ENCODE results near the gene CCDC148. TPM values are rescaled to one million over a fixed set of nuclear protein-coding genes. Genes with fewer than 3 reads are reported as not detected.
"Not testable (repeated sequence)": the region's sequence is repeated elsewhere in the genome, so short reads cannot be mapped to it uniquely, and the experiment has no call there.

CCDC148 gene
- total RNA-seq, 1 donor from 2014 or later, result 2.4 TPM

DNA sequence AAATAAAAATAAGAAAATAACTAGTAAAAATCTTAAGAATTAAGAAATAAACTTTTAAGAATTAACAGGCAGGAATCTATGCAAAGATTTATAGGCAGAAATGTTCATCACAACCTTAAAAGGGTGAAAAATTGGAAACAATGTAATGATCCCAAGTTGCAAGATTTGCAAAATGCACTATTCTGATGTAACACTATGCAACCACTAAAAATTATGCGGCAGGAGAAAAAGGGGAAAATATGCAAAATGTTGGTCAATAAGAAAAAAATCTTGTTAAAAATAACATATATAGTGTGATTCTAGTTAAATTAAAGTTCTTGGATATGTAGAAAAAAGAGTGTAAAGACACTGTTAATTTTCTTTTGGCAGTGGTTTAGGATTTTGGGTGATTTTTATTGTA is 222.1 kb downstream of the CCDC148 start:
- no peaks in the 10 kb centered on the region for H3K27me3 ChIP-seq (ENCODE audit: insufficient read depth, low read length)
- no peak overlapping the region for H3K9ac ChIP-seq (ENCODE audit: low read length)
- Mint-ChIP-seq H3K36me3 (ENCODE audit: low read depth, unreplicated experiment) (no peaks in the 10 kb centered on the region), H3K4me1 (ENCODE audit: low read depth, unreplicated experiment) (peaks cover 5% of the 10 kb centered on the region), H3K4me3 (ENCODE audit: unreplicated experiment) (no peak overlapping the region), H3K9me3 (ENCODE audit: unreplicated experiment) (no peaks in the 10 kb centered on the region), H3K27me3 (ENCODE audit: low read depth, unreplicated experiment) (no peaks in the 10 kb centered on the region), H3K27ac (ENCODE audit: unreplicated experiment) (no peak overlapping the region)
- H3K36me3 ChIP-seq (ENCODE audit: insufficient read depth, low read length), result no peaks in the 10 kb centered on the region
- no peak overlapping the region for H3K4me3 ChIP-seq (ENCODE audit: insufficient read depth, low read depth, low read length)
- H3K79me2 ChIP-seq (ENCODE audit: insufficient read depth, low read length), result no peaks in the 10 kb centered on the region
- H3K4me1 ChIP-seq (ENCODE audit: insufficient read depth, low read length), result no peaks in the 10 kb centered on the region
- H3K27ac ChIP-seq (ENCODE audit: low read depth, low read length), result no peak overlapping the region
- DNase-seq (ENCODE audit: low read depth) (no peak), FAIRE-seq (no peak)
- H3K9me3 ChIP-seq (ENCODE audit: insufficient read depth, low read depth, low read length), result no peaks in the 10 kb centered on the region
- no peaks in the 10 kb centered on the region for H4K20me1 ChIP-seq (ENCODE audit: insufficient read depth, low read length)
- no peak overlapping the region for H3K4me2 ChIP-seq (ENCODE audit: low read length)
- TF ChIP-seq EZH2 (IDR thresholded peaks at IDR 0.05; ENCODE audit: insufficient read depth, low read length), result no peak
- TF ChIP-seq, protein P1, sequence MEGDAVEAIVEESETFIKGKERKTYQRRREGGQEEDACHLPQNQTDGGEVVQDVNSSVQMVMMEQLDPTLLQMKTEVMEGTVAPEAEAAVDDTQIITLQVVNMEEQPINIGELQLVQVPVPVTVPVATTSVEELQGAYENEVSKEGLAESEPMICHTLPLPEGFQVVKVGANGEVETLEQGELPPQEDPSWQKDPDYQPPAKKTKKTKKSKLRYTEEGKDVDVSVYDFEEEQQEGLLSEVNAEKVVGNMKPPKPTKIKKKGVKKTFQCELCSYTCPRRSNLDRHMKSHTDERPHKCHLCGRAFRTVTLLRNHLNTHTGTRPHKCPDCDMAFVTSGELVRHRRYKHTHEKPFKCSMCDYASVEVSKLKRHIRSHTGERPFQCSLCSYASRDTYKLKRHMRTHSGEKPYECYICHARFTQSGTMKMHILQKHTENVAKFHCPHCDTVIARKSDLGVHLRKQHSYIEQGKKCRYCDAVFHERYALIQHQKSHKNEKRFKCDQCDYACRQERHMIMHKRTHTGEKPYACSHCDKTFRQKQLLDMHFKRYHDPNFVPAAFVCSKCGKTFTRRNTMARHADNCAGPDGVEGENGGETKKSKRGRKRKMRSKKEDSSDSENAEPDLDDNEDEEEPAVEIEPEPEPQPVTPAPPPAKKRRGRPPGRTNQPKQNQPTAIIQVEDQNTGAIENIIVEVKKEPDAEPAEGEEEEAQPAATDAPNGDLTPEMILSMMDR (IDR thresholded peaks at IDR 0.05; ENCODE audit: insufficient read depth, low read depth, low read length), result no peak
- no peak overlapping the region for H2AFZ ChIP-seq (ENCODE audit: low read depth, low read length)

DNA sequence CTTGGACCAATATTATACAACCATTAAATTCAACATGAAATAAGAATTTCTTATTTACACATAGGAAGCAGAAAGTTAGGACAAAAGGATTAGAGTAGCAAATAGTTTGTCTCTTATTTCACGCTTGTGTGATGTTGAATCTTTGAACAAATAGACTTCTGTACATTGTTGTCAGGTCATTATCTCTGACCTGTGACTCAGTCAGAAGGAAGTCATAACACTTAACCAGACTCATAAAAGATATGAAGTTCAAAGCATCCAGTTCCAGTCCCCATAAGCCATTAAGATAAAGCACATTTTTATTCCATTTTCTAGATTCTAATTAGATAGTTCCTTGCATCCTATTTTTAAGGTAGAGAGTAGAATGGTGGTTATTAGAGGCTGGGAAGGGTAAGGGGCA is 224.1 kb downstream of the CCDC148 start:
- DNase-seq (ENCODE audit: low read depth) (peak; percentile 6), FAIRE-seq (no peak)
- TF ChIP-seq, protein P1 (IDR thresholded peaks at IDR 0.05; ENCODE audit: insufficient read depth, low read depth, low read length), result no peak
- Histone ChIP-seq H3K79me2 (ENCODE audit: insufficient read depth, low read length) (no peaks in the 10 kb centered on the region), H3K9ac (ENCODE audit: low read length) (no peak overlapping the region), H4K20me1 (ENCODE audit: insufficient read depth, low read length) (no peaks in the 10 kb centered on the region), H3K4me2 (ENCODE audit: low read length) (no peak overlapping the region), H2AFZ (ENCODE audit: low read depth, low read length) (no peak overlapping the region), H3K4me1 (ENCODE audit: insufficient read depth, low read length) (no peaks in the 10 kb centered on the region), H3K27ac (ENCODE audit: low read depth, low read length) (no peak overlapping the region), H3K36me3 (ENCODE audit: insufficient read depth, low read length) (no peaks in the 10 kb centered on the region), H3K4me3 (ENCODE audit: insufficient read depth, low read depth, low read length) (no peak overlapping the region), H3K27me3 (ENCODE audit: insufficient read depth, low read length) (no peaks in the 10 kb centered on the region), H3K9me3 (ENCODE audit: insufficient read depth, low read depth, low read length) (no peaks in the 10 kb centered on the region)
- no peaks in the 10 kb centered on the region for H3K27me3 Mint-ChIP-seq (ENCODE audit: low read depth, unreplicated experiment)
- H3K27ac Mint-ChIP-seq (ENCODE audit: unreplicated experiment), result no peak overlapping the region
- peaks cover 5% of the 10 kb centered on the region for H3K4me1 Mint-ChIP-seq (ENCODE audit: low read depth, unreplicated experiment)
- peaks cover 3% of the 10 kb centered on the region for H3K9me3 Mint-ChIP-seq (ENCODE audit: unreplicated experiment)
- no peaks in the 10 kb centered on the region for H3K36me3 Mint-ChIP-seq (ENCODE audit: low read depth, unreplicated experiment)
- H3K4me3 Mint-ChIP-seq (ENCODE audit: unreplicated experiment), result no peak overlapping the region

DNA sequence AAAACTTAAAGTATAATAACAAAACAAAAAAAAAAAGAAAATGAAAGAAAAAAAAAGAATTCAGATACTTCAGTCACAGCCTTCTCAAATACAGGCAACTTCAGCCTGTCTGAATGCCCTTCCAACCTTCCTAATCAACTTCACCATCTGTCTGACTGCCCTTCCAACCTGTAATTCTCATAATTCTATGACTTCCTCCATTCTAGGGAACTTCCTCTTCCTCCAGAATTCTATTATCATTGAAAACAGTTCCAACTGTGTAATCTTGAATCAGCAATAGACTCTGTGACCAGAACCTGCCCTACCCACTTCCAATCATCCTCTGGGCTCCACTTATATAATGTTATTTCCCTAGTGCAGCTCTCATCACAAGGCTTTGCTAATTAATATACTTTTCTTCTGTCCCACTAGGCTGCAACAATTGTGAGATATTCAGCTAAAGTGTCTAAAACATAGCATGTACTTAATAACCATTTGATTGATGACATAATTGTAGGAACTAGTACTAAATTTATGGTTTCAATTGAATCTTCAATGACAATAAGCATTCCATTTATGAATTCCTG is 227.5 kb downstream of the CCDC148 start:
- FAIRE-seq (no peak), DNase-seq (ENCODE audit: low read depth) (no peak)
- Mint-ChIP-seq H3K27me3 (ENCODE audit: low read depth, unreplicated experiment) (peaks cover 2% of the 10 kb centered on the region), H3K36me3 (ENCODE audit: low read depth, unreplicated experiment) (no peaks in the 10 kb centered on the region), H3K27ac (ENCODE audit: unreplicated experiment) (no peak overlapping the region), H3K9me3 (ENCODE audit: unreplicated experiment) (peaks cover 3% of the 10 kb centered on the region), H3K4me3 (ENCODE audit: unreplicated experiment) (no peak overlapping the region), H3K4me1 (ENCODE audit: low read depth, unreplicated experiment) (peaks cover 5% of the 10 kb centered on the region)
- Histone ChIP-seq H3K36me3 (ENCODE audit: insufficient read depth, low read length) (no peaks in the 10 kb centered on the region), H3K27me3 (ENCODE audit: insufficient read depth, low read length) (no peaks in the 10 kb centered on the region), H3K27ac (ENCODE audit: low read depth, low read length) (no peak overlapping the region), H3K79me2 (ENCODE audit: insufficient read depth, low read length) (no peaks in the 10 kb centered on the region), H3K4me3 (ENCODE audit: insufficient read depth, low read depth, low read length) (no peak overlapping the region), H3K9me3 (ENCODE audit: insufficient read depth, low read depth, low read length) (no peaks in the 10 kb centered on the region), H3K9ac (ENCODE audit: low read length) (no peak overlapping the region), H3K4me2 (ENCODE audit: low read length) (no peak overlapping the region), H4K20me1 (ENCODE audit: insufficient read depth, low read length) (no peaks in the 10 kb centered on the region), H3K4me1 (ENCODE audit: insufficient read depth, low read length) (no peaks in the 10 kb centered on the region), H2AFZ (ENCODE audit: low read depth, low read length) (no peak overlapping the region)
- no peak for TF ChIP-seq EZH2 (IDR thresholded peaks at IDR 0.05; ENCODE audit: insufficient read depth, low read length)
- TF ChIP-seq, protein P1 (IDR thresholded peaks at IDR 0.05; ENCODE audit: insufficient read depth, low read depth, low read length), result no peak

DNA sequence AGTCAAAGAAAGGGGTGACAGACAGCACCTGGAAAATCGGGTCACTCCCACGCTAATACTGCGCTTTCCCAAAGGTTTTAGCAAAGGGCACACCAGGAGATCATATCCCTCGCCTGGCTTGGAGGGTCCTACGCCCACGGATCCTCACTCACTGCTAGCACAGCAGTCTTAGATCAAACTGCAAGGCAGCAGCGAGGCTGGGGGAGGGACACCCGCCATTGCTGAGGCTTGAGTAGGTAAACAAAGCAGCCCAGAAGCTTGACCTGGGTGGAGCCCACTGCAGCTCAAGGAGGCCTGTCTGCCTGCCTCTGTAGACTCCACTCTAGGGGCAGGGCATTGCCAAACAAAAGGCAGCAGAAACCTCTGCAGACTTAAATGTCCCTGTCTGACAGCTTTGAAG is 233.5 kb downstream of the CCDC148 start:
- H3K4me1 ChIP-seq (ENCODE audit: insufficient read depth, low read length); H3K4me3 Mint-ChIP-seq (ENCODE audit: unreplicated experiment); H3K9ac ChIP-seq (ENCODE audit: low read length); H3K27ac Mint-ChIP-seq (ENCODE audit: unreplicated experiment); H3K9me3 Mint-ChIP-seq (ENCODE audit: unreplicated experiment); DNase-seq (ENCODE audit: low read depth); H3K4me1 Mint-ChIP-seq (ENCODE audit: low read depth, unreplicated experiment); H4K20me1 ChIP-seq (ENCODE audit: insufficient read depth, low read length); H3K27ac ChIP-seq (ENCODE audit: low read depth, low read length); H3K36me3 ChIP-seq (ENCODE audit: insufficient read depth, low read length); H2AFZ ChIP-seq (ENCODE audit: low read depth, low read length); H3K79me2 ChIP-seq (ENCODE audit: insufficient read depth, low read length); H3K4me3 ChIP-seq (ENCODE audit: insufficient read depth, low read depth, low read length); H3K27me3 ChIP-seq (ENCODE audit: insufficient read depth, low read length); FAIRE-seq; H3K36me3 Mint-ChIP-seq (ENCODE audit: low read depth, unreplicated experiment); H3K27me3 Mint-ChIP-seq (ENCODE audit: low read depth, unreplicated experiment); H3K9me3 ChIP-seq (ENCODE audit: insufficient read depth, low read depth, low read length); H3K4me2 ChIP-seq (ENCODE audit: low read length): not testable (repeated sequence)
